NB4 (cell line): ENCODE results near the gene SNU13.

Experiments
- CTCF ChIP-seq: IDR thresholded peaks from one replicate; pipeline ENCODE4 v1.5.1; 2012; ENCODE audit warnings: low read depth, low read length
- POLR2A ChIP-seq: IDR thresholded peaks from 2 replicates; pipeline ENCODE4 v1.6.1; 2011; ENCODE audit warnings: mild to moderate bottlenecking; ENCODE audit not compliant: insufficient read length; ENCODE audit errors: extremely low read depth

- TF ChIP-seq CTCF (no peak), POLR2A (no peak)
Measured at GRCh38 chr22:41699264-41700107, 10.8 kb upstream of the SNU13 start, which contains the start of gene MEI1.
